Activated CD4-positive, alpha-beta T cell treated with anti-CD3 and anti-CD28 coated beads, Interleukin-2, amount 50 U/mL, for 24 hours (primary cell): ENCODE measurements around the gene SPHKAP.
"Not testable (repeated sequence)": the region's sequence is repeated elsewhere in the genome, so short reads cannot be mapped to it uniquely, and the experiment has no call there.

Experiments
- DNase-seq, 2 donors: peaks; one replicate each; pipeline ENCODE4 v3.0.0-alpha.2; 2020; ENCODE audit warnings: low read depth in 1 of 2, low spot score in 1 of 2

Gene SPHKAP

GRCh38 chr2:228094377-228094921 is 87.0 kb downstream of the SPHKAP start:
- no peak for DNase-seq

DNA sequence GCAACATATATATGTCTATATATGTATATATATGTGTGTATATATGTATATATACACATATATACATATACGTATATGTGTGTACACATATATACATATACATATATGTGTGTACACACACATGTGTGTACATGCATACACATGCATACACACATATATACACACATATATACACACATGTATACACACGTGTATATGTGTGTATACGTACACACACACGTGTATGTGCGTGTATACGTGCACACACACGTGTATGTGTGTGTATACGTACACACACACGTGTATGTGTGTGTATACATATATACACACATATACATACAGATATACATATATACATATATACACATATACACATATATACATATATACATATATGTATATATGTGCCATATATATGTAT is 89.4 kb downstream of the SPHKAP start:
- no peak for DNase-seq

GRCh38 chr2:228086561-228086960 is 94.9 kb downstream of the SPHKAP start:
- no peak for DNase-seq

- no peak for DNase-seq
Observed at GRCh38 chr2:228084717-228085116, 96.8 kb downstream of the SPHKAP start.

DNA sequence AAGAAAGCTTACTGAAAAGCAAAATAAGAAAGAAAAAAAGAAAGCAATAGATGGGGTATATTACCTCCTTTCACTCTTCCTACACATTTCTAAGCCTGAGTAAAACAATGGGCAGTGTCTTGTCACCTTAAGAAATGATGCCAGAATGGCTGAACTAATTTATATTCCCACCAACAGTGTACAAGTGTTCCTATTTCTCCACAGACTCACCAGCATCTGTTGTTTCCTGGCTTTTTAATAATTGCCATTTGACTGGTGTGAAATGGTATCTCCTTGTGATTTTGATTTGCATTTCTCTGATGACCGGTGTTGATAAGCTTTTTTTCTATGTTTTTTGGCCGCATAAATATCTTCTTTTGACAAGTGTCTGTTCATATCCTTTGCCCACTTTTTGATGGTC is 98.4 kb downstream of the SPHKAP start:
- DNase-seq, result no peak

GRCh38 chr2:228082571-228082970 is 98.9 kb downstream of the SPHKAP start:
- DNase-seq, result no peak

- DNase-seq, result no peak
Observed at GRCh38 chr2:228079194-228079593, 102.3 kb downstream of the SPHKAP start.

DNA sequence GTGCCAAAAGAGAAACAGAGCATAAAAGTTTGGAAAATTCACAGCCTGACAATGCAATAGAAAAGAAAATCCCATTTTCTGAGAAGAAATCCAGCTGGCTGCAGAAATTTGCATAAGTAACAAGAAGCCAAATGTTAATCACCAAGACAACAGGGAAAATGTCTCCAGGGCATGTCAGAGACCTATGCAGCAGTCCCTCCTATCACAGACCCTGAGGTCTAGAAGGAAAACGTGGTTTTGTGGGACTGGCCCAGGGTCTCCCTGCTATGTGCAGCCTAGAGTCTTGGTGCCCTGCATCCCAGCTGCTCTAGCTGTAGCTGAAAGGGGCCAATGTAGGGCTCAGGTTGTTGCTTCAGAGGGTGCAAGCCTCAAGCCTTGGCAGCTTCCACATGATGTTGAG is 104.8 kb downstream of the SPHKAP start:
- not testable (repeated sequence) for DNase-seq

GRCh38 chr2:228072669-228073068 is 108.8 kb downstream of the SPHKAP start:
- DNase-seq, result no peak

DNA sequence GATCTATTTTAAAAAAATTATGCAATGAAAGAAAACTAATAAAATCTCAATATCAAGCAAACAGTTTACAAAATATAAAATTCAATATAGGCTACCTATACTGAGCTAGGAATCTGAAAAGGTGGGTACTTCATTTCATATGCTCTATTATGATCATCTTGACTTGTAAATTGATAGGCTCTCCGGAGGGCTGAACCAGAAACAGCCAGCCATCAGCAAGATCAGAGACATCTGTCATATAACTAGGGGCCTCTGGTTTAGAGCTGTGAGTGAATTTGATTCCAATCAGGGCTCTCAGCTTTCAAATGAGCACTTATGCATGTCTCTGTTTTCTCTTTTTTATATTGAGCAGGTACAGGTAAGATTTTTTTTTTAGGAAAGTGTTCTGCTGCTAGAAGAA is 114.2 kb downstream of the SPHKAP start:
- DNase-seq, result no peak

- DNase-seq, result no peak
Observed at GRCh38 chr2:228066126-228066798, 115.2 kb downstream of the SPHKAP start.

DNA sequence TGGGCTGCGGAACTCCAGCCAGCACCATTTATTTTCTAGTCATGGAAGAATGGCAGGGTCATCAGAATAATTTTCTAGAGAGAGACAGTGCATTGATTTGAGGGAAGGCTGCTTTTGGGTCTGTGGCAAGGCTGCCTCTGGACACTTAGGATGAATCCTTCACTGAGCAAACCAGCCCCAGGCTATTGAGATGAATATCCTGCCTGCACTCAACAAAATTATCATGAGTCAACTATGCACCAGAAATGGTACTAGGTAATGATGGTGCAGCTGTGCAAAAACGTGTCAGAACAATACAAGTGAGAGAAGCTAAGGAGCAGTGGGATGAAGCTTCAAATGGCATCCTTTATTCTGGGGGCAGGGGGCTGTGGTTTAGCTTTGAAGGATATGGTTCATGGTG is 115.8 kb downstream of the SPHKAP start:
- DNase-seq, result no peak

DNA sequence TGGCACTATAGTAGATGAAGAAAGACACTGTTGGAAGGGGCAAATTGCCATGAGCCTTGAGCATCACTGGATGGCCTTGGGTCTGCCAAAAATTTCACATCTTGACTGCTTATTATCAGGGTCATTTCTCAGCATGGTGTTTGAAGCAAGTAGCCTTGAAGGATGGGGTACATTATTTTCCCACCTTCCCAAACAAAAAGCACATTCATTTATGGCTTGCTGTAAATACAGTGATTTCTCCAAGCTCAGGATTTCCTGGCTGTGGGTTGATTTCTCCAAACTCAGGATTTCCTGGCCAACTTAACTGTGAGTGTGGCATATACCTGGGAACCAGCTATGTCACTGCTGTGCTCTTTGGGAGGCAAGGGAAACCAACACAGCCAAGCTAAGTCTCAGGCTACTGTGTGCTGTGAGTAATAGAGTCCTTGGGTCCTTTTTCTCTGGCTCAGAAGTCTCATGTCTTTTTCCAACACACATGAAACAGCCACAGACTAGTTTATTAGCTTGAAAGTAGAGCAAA is 116.6 kb downstream of the SPHKAP start:
- no peak for DNase-seq

GRCh38 chr2:228064024-228064423 is 117.5 kb downstream of the SPHKAP start:
- no peak for DNase-seq

GRCh38 chr2:228063558-228063957 is 117.9 kb downstream of the SPHKAP start:
- DNase-seq, result no peak

GRCh38 chr2:228059735-228060134 is 121.8 kb downstream of the SPHKAP start:
- DNase-seq, result no peak

GRCh38 chr2:228056293-228057097 is 125.0 kb downstream of the SPHKAP start:
- DNase-seq, result no peak

GRCh38 chr2:228048838-228049490 is 132.5 kb downstream of the SPHKAP start:
- DNase-seq, result no peak

GRCh38 chr2:228040995-228041394 is 140.5 kb downstream of the SPHKAP start:
- DNase-seq, result no peak

DNA sequence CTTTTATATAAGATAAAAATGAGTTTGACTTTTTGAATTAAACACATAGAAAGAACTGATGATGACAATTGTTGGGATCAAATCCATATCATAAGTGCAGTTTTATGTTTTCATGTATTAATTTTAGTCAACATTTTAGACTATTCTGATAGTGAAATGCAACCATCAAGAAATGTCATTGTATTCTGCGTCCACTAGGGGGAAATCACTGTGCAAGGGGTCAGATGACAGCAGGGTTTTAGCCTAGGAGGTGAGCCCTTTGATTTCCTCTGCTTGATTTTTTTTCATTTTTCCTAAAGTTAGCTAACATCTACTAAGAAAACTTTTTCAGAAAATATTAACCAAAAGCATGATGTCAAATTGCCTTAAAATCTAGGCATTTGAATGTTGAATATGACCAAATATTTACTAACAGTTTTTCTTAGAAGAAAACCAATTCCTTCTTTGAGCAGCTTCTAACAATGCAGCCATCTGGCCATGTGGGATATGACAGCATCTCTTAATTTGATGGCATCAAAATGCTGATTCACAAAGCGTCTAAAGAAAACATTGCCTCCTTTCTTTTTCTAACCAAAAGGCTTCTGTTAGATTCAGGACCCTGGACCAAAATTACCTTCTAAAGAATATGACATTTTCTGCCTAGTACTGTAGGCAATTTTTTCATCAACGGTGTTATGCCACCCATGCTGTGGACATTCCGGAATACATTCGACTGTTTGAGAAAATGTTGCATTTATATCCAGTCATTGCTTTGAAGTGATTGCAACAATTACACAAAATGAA is 141.5 kb downstream of the SPHKAP start:
- DNase-seq, result no peak

GRCh38 chr2:228038967-228039366 is 142.5 kb downstream of the SPHKAP start:
- DNase-seq, result no peak
